SK-N-MC (cell line): Measurements from ENCODE around the gene PAMR1.

ENCODE experiments used
- EZH2 ChIP-seq: fragments of 200-600 bp; sonication (generic); IDR thresholded peaks from one replicate; pipeline ENCODE4 v1.6.1; 2017; ENCODE audit warnings: antibody characterized with exemption
- FOXP2 ChIP-seq: optimal IDR thresholded peaks from 2 replicates; pipeline ENCODE3; 2011; ENCODE audit warnings: mild to moderate bottlenecking, moderate library complexity; ENCODE audit not compliant: insufficient read depth; ENCODE audit errors: extremely low read length, control extremely low read depth
- POLR2AphosphoS5 ChIP-seq: IDR thresholded peaks from 2 replicates; pipeline ENCODE4 v1.6.1; 2012; ENCODE audit warnings: mild to moderate bottlenecking, low read depth, low read length, borderline replicate concordance

GRCh38 chr11:35419830-35420333 is 105.5 kb downstream of the PAMR1 start:
- TF ChIP-seq POLR2AphosphoS5 (no peak), EZH2 (no peak), FOXP2 (no peak)
